ENCODE data around the gene CHDH.

CHDH gene

DNA sequence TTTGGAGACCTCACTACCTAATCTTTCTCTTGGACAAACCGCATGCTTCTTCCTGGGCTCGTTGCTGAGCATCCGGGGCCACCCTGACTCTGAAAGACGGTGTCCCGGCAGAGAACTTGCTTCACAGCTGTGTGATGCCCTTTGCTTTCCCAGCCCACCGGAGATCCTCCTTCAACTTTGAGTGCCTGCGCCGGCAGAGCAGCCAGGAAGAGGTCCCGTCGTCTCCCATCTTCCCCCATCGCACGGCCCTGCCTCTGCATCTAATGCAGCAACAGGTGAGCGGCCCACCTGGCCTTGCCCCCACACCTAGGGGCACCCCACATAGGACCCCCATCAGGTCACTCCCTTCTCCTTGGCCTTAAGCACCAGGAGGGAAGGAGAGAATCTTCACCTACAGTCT, 37.7 kb downstream of the CHDH start:
- no peak for DNase-seq (ENCODE audit: low read depth)
- no peak overlapping the region for H3K4me3 ChIP-seq (ENCODE audit: low read depth, low read length)
- TF ChIP-seq, protein P1, sequence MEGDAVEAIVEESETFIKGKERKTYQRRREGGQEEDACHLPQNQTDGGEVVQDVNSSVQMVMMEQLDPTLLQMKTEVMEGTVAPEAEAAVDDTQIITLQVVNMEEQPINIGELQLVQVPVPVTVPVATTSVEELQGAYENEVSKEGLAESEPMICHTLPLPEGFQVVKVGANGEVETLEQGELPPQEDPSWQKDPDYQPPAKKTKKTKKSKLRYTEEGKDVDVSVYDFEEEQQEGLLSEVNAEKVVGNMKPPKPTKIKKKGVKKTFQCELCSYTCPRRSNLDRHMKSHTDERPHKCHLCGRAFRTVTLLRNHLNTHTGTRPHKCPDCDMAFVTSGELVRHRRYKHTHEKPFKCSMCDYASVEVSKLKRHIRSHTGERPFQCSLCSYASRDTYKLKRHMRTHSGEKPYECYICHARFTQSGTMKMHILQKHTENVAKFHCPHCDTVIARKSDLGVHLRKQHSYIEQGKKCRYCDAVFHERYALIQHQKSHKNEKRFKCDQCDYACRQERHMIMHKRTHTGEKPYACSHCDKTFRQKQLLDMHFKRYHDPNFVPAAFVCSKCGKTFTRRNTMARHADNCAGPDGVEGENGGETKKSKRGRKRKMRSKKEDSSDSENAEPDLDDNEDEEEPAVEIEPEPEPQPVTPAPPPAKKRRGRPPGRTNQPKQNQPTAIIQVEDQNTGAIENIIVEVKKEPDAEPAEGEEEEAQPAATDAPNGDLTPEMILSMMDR (conservative IDR thresholded peaks at IDR 0.05; ENCODE audit: low read depth, low read length): no peak

DNA sequence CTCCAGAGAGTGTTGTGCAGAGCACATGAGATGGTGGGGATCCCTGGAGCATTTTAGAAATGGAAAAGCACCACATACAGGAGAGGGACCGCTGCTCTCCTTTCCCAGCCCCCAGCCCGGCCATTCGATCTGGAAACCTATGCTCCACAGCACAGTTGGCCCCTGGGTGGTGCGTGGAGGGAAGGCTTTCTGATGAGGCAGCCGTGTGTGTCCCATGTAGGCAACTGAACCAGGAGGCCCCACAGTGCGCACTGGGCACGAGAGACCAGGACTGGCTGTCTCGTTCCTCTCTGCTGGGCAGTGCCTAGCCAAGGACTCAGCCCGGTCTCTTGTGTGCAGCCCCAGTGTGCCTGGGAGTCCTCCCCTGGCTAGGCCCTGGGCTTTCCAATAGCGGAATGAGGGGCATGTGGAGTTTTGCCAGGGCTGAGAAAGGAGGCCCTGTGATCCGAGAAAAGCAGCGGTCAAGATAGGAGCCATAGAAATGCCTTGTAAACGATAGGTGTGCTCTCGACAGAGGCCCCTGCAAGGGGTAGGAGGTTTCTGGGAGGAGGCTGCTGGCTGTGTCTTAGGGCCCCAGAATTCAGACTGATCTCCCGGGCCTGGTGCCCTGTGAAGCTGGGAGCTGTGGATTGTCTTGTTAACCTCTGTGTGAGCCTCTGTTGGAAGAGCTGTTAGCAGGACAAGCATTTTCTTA, 39.0 kb downstream of the CHDH start:
- TF ChIP-seq, protein P1 (conservative IDR thresholded peaks at IDR 0.05; ENCODE audit: low read depth, low read length): no peak

DNA sequence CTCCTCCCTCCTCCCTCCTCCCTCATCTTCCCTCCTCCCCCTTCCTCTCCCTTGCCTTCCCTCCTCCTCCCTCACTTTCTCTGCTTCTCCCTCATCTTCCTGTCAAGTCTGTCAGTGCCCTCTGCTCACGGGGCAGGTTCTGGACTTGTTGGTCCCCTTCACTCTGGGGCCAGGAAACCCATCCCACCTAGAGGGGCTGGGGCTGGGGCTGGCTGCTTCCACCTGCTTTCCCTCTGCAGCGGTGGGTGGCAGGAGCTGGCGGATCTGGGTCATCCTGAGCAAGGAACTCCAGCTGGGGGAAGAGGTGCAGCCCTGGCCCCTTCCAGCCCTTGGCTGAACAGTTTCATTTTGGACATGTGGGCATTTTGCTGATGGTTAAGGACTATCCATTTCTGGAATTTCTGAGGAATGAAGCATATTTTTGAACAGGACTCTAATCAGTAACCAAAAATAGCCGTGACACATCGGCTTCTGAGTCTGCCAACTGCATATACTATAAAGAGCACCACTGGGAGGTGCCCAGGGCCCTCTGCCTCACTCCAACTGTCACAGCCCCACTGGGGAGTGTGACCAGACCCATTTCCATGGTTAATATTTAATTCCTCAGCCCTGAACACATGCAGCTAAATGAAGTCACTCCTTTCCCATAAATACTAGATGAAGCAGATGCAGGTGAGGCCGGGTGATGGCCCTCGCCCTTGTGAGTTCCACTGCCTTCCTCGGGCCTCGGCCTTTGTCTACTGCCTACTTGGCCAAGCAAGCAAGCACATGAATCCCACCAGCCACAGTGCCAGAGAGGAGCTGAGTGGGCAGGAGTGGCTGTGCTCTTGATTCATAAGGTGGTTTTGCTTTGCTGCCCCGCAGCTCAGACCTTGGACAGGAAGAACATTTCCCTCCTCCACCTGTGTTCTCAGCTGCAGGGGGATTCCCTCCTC, 39.8 kb downstream of the CHDH start:
- TF ChIP-seq, protein P1 (conservative IDR thresholded peaks at IDR 0.05; ENCODE audit: low read depth, low read length): no peak
- H3K4me3 ChIP-seq (ENCODE audit: low read depth, low read length): no peak overlapping the region
- DNase-seq (ENCODE audit: low read depth): peak; percentile 39

More for the DNA sequence above, 39.0 kb downstream of the CHDH start:
- DNase-seq (ENCODE audit: low read depth): no peak
- H3K4me3 ChIP-seq (ENCODE audit: low read depth, low read length): no peak overlapping the region

DNA sequence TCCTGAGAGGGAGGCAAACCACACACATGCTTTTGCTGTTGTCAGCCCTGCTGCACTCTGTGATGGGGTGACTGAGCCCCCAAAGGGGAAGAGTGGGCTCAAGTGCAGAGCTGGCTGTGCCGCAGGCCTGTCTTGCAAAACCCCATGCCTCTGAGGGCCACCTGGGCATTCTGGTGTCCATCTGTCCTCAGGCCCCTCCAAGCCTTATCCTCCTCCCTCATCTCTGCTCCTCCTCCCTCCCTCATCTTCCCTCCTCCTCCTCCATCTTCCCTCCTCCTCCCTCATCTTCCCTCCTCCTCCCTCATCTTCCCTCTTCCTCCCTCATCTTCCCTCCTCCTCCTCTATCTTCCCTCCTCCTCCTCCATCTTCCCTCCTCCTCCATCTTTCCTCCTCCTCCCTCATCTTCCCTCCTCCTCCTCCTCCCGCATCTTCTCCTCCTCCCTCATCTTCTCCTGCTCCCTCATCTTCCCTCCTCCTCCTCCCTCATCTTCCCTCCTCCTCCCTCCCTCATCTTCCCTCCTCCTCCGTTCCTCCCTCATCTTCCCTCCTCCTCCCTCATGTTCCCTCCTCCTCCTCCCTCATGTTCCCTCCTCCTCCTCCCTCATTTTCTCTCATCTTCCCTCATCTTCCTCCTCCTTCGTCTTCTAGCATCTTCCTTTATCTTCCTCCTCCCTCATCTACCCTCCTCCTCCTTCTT, 40.6 kb downstream of the CHDH start:
- TF ChIP-seq, protein P1 (conservative IDR thresholded peaks at IDR 0.05; ENCODE audit: low read depth, low read length): no peak
- no peak overlapping the region for H3K4me3 ChIP-seq (ENCODE audit: low read depth, low read length)
- no peak for DNase-seq (ENCODE audit: low read depth)

DNA sequence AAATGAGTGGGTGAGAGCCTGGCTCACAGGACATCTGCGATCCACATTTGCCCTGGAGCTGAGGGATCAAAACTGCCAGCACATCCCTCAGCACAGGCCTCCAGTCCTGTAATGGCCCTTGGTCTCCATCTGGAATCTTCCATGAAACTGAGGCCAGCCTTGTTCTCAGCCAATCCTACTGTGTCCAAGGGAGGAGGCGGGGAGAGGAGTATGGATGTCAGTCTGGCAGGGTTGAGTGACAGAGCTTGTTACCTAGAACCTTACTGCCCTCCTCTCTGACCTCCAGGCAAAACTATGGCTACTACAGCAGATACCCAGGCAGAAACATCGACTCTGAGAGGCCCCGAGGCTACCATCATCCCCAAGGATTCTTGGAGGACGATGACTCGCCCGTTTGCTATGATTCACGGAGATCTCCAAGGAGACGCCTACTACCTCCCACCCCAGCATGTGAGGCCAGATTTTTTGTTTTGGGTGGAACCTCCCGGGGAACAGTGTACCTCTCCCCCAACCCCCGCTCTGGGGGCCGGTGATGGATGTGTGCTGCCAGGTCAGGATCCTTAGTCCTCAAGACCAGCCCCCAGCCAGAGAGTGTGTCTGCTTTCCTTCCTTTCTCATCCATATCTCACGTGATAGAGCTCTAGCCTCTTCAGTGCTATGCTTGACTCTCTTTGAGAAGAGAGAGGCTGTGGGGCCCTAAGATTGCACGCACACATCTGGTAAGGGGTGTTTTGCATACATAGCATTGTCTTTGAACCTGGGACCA, 41.3 kb downstream of the CHDH start:
- no peak overlapping the region for H3K4me3 ChIP-seq (ENCODE audit: low read depth, low read length)
- peak; percentile 64 for DNase-seq (ENCODE audit: low read depth)
- TF ChIP-seq, protein P1 (conservative IDR thresholded peaks at IDR 0.05; ENCODE audit: low read depth, low read length): no peak

All from choroid plexus epithelial cell (primary cell).